ENCODE measurements around the gene USP36.
A peak's percentile ranks its signal among the peaks of the same experiment; 100 is the strongest.

DNA sequence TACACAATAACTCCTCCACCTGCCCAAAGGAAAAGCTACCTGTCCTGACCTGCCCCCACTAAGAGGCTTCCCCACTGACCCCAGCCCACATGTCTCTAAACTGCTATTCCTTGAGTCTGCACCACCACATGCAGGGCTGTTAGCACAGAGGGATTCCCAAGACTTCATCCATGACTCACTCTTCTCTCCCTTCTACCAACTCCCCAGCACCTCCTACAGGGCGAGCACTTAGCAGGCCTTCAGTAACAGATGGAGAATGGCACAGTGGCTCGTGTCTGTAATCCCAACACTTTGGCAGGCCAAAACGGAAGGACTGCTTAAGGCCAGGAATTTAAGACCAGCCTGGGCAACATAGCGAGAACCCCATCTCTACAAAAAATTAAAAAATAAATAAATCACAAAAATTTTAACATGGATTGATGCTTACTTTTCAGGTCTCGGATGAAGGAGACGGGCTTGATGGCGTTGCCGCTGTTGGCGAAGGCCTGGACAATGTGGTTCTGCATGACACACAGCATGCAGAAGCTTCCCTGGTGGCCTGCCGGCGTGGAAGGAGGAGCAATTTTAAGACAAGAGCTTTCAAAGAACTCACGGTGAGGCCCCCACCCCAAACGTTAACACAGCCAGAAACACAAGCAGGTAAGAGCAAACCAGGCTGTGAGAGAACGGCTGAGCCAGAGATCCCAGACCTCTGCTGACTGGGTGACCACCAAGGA, 12.0 kb downstream of the USP36 start:
- peak; percentile 44 to 62 for TF ChIP-seq CTCF (conservative IDR thresholded peaks at IDR 0.05 in 1 of 2, IDR thresholded peaks at IDR 0.05 in 1 of 2; ENCODE audit: extremely low read depth in 1 of 2, insufficient read depth in 1 of 2, low read depth in 1 of 2, low read length in 2 of 2)
- TF ChIP-seq EZH2 (IDR thresholded peaks at IDR 0.05; ENCODE audit: borderline replicate concordance, low read length), result no peak

Measured in mammary epithelial cell (primary cell).